GM19351 (cell line): ENCODE data around the gene TMEM229B.

Source experiments
- ATAC-seq: cut with Tn5 transposase; IDR thresholded peaks from one replicate; pipeline ENCODE4 v1.9.1; 2021; ENCODE audit warnings: mild to moderate bottlenecking, moderate library complexity; ENCODE audit not compliant: unreplicated experiment

Gene TMEM229B

DNA sequence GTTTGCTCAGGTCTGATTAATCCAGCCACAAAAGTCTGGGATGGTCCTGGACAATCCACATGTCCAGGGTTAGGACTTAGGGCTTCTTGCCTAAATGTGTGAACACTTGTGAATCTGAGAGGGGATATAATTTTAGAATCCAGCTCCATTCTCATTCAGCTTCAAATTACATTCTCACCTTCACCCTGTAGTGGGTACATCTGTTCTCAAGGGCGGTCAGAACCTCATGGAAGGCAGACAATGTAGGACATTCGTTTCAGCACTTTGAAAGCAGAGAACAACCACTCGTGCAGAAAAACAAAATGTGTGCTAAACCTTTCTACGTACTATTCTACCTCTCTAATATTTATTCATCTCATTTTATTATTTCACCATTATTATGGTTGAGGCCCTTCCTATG is 1.2 kb downstream of the TMEM229B start:
- no peak for ATAC-seq

DNA sequence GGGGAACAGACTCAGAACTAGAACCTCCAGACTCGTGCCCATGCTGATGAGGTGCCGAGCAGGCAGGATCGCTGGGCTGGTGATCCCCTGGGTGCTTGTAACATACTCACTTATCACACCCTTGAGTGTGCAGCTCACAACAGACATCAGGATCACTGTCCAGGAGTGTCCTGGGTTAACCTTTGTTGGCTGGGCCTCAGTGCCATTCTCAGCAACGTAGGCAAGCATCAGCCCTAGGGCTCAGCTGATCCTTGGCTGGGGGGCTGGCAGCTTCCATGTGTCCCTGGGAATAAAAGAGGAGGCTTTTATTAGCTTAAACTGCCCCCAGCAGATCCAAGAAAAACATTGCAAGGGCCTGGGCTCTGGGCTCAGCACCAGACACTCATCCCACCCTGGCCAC is 1.6 kb downstream of the TMEM229B start:
- no peak for ATAC-seq

DNA sequence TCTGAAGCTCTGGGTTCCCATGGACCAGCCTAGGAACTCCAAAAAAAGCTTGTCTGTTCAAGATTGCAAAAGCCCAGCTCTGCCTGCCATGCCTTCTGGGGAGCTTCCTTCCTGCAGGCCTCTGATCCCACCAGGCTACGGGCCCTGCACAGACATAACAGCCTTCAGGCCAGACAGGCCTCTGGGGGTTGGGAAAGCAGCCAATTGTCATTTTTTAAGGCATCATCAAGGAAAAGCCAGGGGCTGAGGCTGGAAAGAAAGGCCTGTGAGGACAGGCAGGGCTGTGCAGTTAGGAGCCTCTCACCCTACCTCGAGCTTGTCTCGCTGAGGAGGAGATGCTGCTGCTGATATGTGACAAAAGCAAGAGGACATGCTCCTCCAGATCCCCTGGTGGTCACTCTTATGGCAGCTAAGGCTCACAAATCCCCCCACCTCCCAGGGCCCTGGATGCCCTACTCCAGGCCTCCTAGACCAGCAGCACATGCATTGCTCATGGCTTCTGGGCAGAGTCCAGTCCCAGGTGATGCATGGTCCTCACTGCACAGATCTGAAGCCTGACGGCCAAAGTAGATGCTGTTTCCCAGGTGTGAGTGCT is 2.9 kb downstream of the TMEM229B start:
- ATAC-seq = no peak

DNA sequence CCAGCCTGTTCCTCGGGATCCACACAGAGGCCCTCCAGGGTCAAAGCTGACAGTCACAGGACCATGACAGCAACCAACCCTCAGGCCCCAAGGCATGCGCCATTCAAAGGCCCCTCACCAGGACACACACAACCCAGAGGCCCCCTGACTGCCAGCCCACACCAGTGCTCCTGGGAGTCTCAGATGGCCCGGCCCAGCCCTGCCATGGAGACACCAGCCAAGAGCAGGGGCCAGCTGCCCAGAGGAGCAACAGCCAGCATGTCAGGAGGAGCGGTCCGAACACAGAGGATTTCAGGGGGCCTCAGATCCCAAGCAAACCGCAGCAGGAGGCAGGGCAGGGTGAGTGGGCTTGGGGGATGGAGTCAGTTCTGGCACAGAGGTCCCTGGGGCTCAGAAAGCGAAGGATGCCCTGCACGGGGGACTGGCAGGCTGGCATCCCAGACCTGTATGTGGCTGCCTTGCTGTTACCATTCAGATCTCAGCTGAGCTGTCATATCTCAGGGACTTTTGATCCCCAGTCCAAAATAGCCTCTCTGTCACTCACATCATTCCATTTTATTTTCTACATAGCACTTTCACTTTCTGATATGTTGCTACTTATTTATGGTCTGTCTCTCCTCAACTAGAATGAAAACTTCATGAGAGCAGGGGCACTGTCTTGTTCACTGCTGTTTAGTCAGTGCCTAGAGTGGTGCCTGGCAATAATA is 4.8 kb downstream of the TMEM229B start:
- no peak for ATAC-seq

DNA sequence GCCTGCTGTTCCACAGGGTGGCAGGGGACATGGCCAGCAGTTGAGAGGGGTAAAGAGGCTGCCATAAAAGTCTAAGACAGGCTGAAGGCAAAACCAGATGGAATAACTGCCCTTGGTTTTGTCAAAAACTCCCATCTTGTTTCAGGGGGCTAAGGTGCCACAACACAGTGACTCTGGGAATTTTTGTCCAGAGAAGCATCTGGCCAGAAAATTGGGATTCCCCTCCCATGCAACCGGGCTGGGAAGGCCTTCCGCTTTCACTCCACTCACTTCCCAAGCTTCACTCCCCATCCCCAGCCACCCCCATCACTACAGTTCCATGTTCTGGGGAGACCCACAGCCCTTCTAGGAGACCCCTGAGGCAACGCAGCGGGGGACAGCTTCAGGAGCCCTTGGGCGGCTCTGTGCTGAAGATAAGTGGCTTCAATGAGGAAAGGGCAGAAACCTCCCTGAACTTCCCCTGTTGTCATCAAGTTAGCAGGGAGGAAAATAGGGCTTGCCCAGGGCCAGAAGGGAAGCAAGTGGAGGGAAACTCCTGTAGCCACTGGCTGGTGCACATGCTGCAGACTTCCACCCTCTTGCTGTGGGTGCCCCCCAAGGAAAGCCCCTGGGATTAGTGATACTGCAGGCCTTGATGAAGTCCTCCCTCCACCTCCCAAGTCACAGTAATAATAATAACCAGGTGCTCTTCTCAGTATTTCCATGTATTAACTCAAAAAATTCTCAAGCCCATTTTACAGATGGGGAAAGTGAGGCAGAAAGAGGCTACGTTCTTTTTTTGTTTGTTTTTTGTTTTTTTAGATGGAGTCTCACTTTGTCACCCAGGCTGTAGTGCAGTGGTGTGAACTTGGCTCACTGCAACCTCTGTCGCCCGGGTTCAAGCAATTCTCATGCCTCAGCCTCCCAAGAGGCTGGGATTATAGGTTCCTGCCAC is 6.0 kb downstream of the TMEM229B start:
- no peak for ATAC-seq

DNA sequence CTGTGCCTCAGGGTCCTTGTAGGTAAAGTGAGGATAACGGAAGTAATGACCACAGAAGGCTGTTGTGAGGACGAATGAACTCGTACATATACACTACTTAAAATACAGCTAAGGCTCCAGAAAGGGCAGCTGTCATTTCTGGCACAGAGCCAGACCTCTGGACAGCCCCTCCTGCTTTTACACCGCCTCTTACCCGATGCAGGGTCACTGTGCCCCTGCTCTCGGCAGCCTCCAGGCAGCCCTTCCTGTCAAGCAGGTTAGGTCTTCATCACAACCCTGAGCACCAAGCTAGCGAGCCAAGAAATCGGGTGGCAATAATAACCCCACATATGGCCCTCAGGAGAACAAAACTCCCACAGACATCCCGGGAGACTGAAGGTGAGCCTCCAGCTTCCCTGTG is 8.5 kb downstream of the TMEM229B start:
- no peak for ATAC-seq

DNA sequence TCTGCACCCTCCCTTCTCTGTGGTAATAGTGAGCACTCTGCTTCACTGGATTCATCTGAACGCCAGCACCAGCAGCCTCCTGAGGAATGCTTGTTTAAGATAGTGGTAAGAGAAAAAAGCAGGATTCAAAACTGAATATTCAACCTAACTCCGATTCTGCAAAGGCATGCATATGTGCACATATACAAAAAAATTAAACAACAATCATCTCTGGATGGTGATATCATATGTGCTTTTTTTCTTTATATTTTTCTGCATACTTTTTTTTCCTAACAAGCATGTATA is 9.8 kb downstream of the TMEM229B start:
- no peak for ATAC-seq

DNA sequence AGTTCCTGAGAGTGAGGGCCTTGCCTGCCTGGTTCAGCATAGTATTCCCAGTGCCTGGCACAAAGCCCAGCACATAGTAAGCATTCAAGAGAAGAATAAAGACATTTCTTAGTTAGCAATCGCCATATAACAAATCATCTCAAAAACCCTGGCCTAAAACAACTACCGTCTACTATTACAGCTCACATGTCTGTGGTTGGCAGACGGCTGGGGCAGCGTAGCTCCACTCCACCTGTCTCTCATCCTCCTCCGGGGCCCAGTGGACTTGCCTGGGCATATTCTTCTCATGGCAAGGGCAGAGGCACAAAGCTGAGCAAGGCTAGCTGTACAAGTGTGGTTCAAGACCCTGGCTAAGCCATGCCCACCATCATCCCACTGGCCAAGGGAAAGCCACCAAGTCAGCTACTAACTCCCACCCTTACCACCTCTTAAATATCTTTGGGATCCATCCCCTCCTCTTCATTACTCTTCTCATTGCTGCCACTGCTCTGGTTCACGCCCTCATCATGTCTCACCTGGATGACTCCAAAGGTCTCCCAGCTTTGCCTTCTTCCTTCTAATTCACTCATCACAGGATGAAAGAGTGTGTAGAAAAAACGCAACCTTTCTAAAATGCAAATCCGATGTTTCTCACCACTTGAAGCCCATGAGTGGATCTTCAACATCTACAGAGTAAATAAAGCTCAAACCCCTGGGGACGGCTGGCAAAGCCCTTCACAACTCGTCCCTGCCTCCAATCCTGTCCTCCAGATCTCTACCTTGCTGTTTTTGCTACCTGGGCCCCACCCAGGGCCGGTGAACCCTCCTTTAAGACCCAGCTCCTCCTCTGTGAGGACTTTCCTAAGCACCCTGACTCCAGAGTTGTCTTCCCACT is 10.4 kb downstream of the TMEM229B start:
- ATAC-seq = no peak

DNA sequence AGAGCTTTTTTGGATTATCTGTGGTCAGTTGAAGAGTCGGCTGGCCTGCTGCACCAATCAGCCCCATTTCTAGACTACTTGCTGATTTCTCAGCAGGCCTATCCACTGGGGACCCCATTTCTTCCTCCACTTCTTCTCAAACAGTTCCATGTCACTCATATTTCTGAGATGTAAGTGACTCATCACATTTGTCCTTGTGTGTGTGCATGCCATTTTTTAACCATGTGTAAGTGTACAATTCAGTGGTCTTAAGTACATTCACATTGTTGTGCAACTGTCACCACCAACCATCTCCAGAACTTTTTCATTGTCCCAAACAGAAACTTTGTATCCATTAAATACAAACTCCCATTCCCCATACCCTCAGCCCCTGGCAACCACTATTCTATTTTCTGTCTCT is 14.2 kb downstream of the TMEM229B start:
- no peak for ATAC-seq

DNA sequence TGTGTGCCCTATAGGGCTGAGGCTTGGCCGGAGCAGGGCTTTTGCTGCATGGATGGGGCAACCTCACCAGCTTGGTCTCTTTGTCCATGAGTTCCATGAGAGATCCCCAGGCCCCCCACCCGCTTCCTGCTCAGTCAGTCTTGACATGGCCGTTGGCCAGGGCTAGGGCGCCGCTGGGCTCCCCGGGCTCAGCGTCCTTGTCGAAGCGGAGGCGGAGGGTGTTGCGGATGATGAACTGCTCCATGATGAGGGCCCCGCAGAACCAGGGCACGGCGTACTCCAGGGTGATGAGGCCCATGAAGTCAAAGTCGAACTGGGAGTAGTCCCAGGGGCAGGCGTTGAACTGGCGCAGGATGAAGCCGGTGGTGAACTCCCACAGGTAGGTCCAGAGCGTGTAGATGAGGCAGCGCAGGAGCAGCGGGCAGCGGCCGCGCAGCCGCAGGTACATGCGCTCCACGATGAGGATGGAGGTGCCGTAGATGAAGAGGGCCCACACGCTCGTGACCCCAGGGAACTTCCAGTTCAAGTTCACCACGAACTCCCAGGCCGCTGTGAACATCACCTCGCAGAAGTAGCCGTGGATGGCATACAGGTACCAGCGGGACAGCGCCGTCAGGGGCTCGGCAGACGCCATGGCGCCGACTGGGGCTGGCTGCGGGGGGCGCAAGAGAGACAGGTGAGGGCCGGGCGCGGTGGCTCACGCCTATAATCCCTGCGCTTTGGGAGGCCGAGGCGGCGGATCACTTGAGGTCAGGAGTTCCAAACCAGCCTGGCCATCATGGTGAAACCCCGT is 15.0 kb downstream of the TMEM229B start:
- ATAC-seq = no peak

DNA sequence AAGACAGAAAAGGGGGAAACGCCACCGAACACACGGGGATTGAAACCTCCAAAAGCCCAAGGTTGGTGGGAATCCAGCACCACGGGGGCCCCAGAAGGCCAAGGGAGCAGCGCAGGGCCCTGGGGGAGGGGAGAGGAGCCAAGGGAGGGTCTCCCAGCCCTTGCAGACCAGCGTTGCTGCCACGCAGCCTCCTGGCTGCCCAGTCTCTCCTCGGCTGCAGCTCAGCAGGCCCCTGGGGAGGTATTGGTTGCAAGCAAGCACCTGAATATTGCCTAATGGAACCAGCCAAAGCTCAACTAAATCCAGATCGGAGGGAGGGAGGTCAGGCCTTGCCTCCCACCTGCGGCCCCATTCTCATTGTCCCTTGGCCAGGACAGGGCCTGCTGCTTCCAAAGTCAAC is 15.8 kb downstream of the TMEM229B start:
- no peak for ATAC-seq

DNA sequence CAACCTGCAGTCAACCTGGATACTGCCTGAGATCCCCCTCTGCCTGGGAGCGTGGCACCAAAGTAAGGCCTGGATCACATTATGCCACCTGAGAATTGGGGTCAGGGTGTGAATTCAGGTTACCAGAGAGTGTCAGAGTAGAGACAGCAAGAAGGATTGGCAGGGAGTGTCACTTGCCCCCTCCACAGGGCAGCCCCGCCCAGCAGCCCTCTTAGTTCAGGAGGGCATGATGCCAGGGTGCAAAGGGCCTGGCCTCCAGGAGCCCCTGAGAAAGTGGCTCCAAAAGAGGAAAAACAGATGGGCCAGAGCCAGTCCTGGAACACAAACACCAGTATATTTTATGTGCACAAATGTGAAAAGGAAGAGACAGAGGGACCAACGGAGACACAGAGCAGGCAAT is 18.6 kb downstream of the TMEM229B start:
- no peak for ATAC-seq

DNA sequence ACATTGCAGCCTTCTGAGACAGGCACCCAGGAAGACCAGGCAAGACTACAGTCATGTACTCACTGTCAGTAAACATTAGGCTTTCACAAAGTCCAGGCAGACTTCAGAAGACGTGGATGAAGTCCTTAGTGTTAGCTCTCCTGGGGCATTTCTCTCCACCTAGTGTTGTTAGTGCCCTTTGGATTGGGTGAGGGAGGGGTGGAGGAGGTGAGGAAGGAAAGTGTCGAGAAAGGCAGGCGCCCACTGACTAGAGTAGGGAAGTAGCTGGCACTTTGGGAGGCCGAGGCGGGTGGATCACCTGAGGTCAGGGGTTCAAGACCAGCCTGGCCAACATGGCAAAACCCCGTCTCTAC is 20.2 kb downstream of the TMEM229B start:
- no peak for ATAC-seq

DNA sequence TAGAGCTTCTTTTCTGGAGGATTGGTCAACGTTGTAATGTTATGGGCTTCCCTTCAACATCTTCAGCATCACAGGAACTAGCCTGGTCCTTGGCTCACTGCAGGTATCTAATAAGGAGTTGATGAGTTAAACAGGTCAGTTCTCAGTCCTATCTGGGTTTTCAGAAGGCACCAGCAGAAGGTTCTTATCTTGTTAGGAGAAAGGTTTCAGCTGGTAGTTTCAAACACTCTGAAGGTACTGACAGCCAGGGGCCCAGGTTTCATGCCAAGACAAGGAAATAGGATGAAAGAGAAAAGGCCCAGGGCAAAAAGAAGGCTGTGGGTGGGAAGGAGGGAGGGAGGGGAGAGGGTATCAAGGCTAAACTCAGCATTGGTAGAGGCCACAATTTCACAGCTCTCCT is 21.4 kb downstream of the TMEM229B start:
- ATAC-seq = no peak

DNA sequence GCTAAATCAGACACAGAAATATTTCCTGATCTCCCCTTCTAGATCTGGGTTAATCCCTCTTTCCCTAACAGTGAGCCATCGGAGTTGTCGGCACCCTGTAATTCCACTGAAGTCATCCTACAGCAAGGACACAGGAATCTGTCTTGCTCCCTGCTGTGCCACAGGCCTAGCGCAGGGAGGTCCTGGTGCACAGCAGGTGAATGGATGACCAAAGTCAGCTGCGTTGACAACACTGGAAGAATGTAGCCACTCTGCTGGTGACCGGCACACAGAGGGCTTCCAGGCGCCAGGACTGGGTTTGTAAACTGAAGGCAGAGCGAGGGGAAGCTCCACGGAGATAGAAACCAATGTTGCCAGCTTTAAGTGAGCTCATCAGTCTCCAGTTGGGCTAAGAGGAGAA is 23.6 kb downstream of the TMEM229B start:
- no peak for ATAC-seq

DNA sequence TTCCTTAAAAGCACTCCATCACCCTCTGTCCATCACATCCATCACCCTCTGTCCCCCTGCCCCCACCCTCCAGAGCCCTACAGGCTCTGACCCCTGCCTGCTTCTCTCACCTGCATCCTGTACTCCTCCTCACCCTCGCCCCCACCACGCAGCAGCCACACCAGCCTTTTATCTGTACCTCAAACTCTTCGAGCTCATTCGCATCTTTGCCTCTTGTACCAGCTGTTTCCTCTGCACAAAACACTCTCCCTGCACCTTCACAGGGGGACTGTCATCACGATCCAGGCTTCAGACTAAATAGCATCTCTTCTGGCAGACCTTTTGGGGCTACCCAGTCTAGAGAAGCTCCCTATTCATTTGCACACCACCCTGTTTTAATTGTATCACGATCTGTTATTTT is 24.1 kb downstream of the TMEM229B start:
- no peak for ATAC-seq

DNA sequence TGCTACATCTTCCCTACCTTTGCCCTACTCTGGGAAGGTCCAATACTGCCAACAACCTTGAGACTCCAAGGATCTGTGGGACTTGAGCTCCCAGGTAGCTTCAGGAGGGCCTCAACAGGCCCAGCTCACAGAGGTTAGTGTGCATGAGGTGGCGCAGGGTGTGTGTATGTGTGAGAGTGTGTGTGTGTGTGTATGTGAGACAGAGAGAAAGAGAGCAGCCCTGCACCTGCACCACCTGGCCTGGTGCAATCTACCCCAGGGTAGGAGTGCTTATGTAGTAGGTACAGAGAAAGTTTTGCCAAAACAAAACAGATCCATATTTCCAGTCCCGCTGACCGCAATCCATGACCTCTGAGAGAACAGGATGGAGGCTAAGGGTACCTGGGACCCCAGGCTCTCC is 24.6 kb downstream of the TMEM229B start:
- ATAC-seq = no peak

DNA sequence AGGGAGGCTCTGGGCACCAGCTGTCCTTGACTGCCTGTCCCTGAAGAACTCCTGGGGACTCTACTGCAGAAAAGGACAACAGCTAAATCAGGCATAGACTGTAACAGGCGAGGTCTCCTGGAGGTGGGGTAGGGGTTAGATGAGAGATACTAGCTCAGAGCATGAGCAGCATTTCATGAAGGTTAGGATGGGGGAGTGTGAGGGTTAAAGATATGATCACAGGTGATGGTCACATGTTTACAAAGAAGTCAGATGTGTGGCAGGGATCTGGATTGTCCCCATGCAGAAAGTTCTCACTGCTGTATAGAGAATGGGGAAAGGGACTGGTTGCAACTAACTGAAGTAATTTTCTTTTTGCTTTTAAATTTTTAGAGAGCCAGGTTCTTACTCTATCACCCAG is 26.5 kb downstream of the TMEM229B start:
- no peak for ATAC-seq

DNA sequence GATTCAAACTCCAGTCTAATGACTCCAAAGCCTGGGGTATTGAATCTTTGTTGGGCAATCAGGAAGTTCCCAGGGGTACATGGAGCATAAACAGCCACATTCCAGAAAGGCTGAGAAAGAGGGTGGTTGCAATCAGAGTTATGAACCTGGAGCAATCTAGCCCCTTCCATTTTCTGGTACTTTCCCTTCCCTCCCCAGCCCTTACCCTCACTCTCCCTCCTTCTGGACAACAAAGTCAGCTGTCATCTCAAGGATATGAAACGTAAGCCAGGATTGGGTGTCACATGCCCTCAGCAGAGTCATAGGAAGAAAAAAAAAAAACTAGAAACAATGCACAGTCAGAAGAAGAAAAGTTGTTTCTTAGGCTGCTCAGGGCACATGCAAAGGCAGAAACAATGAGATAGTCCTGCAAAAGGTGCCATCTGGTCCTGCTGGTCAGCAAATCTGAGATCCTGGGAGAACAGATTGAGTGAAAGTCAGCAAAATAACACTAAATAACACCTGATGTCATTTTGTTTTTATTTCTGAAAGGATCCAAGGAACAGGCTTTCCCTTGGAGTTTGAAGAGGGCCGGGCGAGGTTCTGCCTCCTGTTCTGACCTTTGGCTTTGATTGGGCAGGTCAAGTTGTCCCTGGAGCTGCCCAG is 27.1 kb downstream of the TMEM229B start:
- ATAC-seq = no peak

DNA sequence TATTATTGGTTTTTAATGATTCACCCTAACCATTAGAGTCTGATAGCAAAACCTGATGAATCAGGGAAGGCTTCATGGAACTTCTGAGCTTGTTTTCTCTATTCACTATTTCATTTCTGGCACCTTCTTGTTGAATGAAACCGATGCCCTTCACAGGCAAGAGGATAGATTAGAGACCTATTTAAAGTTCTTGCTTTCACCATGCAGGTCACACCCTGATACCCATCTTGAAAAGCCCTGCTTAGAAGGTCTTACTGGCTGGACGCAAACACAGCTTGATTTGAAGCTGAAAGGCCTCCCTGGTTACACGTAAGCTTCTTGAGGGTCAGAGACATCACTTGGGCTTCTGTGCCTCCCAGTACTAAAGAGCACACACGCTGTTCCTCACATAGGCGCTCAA is 29.2 kb downstream of the TMEM229B start:
- no peak for ATAC-seq
